Chondrocyte (in vitro differentiated cells): ENCODE measurements around the gene RAB3D. TPM values are rescaled to one million over a fixed set of nuclear protein-coding genes. Genes with fewer than 3 reads are reported as not detected.

ENCODE experiments used
- DNase-seq: peaks from one replicate; pipeline ENCODE4 v3.0.0; 2021; ENCODE audit warnings: mixed read lengths, low spot score
- H3K27ac Mint-ChIP-seq: one replicate; pipeline ENCODE4 v1.8.0; 2021; ENCODE audit warnings: mild to moderate bottlenecking, moderate library complexity, mixed read lengths; ENCODE audit not compliant: unreplicated experiment
- H3K27me3 Mint-ChIP-seq: 2 replicates; pipeline ENCODE4 v1.8.0; 2021; ENCODE audit warnings: low read depth, mixed read lengths
- H3K36me3 Mint-ChIP-seq: 2 replicates; pipeline ENCODE4 v1.8.0; 2021; ENCODE audit warnings: low read depth, mixed read lengths
- H3K4me1 Mint-ChIP-seq: 2 replicates; pipeline ENCODE4 v1.8.0; 2021; ENCODE audit warnings: low read depth, mild to moderate bottlenecking, mixed read lengths
- H3K4me3 Mint-ChIP-seq: one replicate; pipeline ENCODE4 v1.8.0; 2021; ENCODE audit warnings: mild to moderate bottlenecking, moderate library complexity, mixed read lengths; ENCODE audit not compliant: unreplicated experiment
- H3K9me3 Mint-ChIP-seq: 2 replicates; pipeline ENCODE4 v1.8.0; 2021; ENCODE audit warnings: low read depth, mixed read lengths
- CTCF ChIP-seq: fragments of 200-600 bp; sonication (generic); IDR thresholded peaks from 2 replicates; pipeline ENCODE4 v1.5.0; 2021; ENCODE audit warnings: antibody characterized with exemption, mild to moderate bottlenecking, moderate library complexity
- total RNA-seq: library from RNA; stranded (reverse); gene quantifications from 3 replicates; pipeline ENCODE4 v1.2.1, GENCODE V29; 2021

RAB3D gene
- total RNA-seq, 1 donor from 2014 or later = 8.1 TPM

GRCh38 chr19:11279505-11280236, 59.8 kb downstream of the RAB3D start:
- no peak for DNase-seq
- Mint-ChIP-seq H3K4me3 (no peak overlapping the region), H3K36me3 (no peaks in the 10 kb centered on the region), H3K27me3 (peaks cover 2% of the 10 kb centered on the region), H3K9me3 (no peaks in the 10 kb centered on the region), H3K4me1 (peaks cover 13% of the 10 kb centered on the region), H3K27ac (no peak overlapping the region)
- TF ChIP-seq CTCF = no peak

GRCh38 chr19:11278670-11279069, 60.8 kb downstream of the RAB3D start:
- Mint-ChIP-seq H3K4me1 (peaks cover 7% of the 10 kb centered on the region), H3K4me3 (no peak overlapping the region), H3K27ac (no peak overlapping the region), H3K36me3 (no peaks in the 10 kb centered on the region), H3K9me3 (no peaks in the 10 kb centered on the region), H3K27me3 (peaks cover 2% of the 10 kb centered on the region)
- TF ChIP-seq CTCF = no peak
- DNase-seq = no peak

GRCh38 chr19:11274533-11275086, 64.8 kb downstream of the RAB3D start:
- Mint-ChIP-seq H3K27ac (no peak overlapping the region), H3K9me3 (no peaks in the 10 kb centered on the region), H3K4me1 (peaks cover 4% of the 10 kb centered on the region), H3K36me3 (no peaks in the 10 kb centered on the region), H3K27me3 (peaks cover 2% of the 10 kb centered on the region), H3K4me3 (no peak overlapping the region)
- DNase-seq = no peak
- no peak for TF ChIP-seq CTCF

GRCh38 chr19:11273989-11274388, 65.5 kb downstream of the RAB3D start:
- H3K9me3 Mint-ChIP-seq = no peaks in the 10 kb centered on the region
- no peaks in the 10 kb centered on the region for H3K36me3 Mint-ChIP-seq
- H3K4me3 Mint-ChIP-seq = no peak overlapping the region

GRCh38 chr19:11273296-11273695, 66.2 kb downstream of the RAB3D start:
- no peak overlapping the region for H3K27ac Mint-ChIP-seq
- no peaks in the 10 kb centered on the region for H3K9me3 Mint-ChIP-seq
- H3K4me3 Mint-ChIP-seq = no peak overlapping the region
- H3K27me3 Mint-ChIP-seq = peaks cover 2% of the 10 kb centered on the region
- no peaks in the 10 kb centered on the region for H3K36me3 Mint-ChIP-seq
- peaks cover 13% of the 10 kb centered on the region for H3K4me1 Mint-ChIP-seq
- TF ChIP-seq CTCF = no peak
- DNase-seq = no peak

More at GRCh38 chr19:11273989-11274388, 65.5 kb downstream of the RAB3D start:
- Mint-ChIP-seq H3K27ac (no peak overlapping the region), H3K27me3 (peaks cover 2% of the 10 kb centered on the region), H3K4me1 (peaks cover 10% of the 10 kb centered on the region)
- no peak for DNase-seq
- no peak for TF ChIP-seq CTCF

Other genes with a start within 250 kb of the RAB3D start
- 8.3 to 22.9 TPM (median 8.4 TPM) in 3 replicates for gene SPC24, start 183.9 kb downstream of the RAB3D start, total RNA-seq
- gene KANK2, start 142.1 kb downstream of the RAB3D start, total RNA-seq = 238 to 345 TPM (median 243 TPM) in 3 replicates
- gene ANGPTL8, start 100.0 kb downstream of the RAB3D start, total RNA-seq = not detected in 3 replicates
- 40.7 to 46.0 TPM (median 44.4 TPM) in 3 replicates for gene DOCK6, start 77.1 kb downstream of the RAB3D start, total RNA-seq
- gene TSPAN16, start 43.5 kb downstream of the RAB3D start, total RNA-seq = not detected in 3 replicates
- 35.4 to 49.4 TPM (median 39.2 TPM) in 3 replicates for gene TMEM205, start 6.6 kb upstream of the RAB3D start, total RNA-seq
- gene CCDC159, start 6.9 kb upstream of the RAB3D start, total RNA-seq = 19.8 to 22.4 TPM (median 20.5 TPM) in 3 replicates
- gene PLPPR2, start 15.8 kb upstream of the RAB3D start, total RNA-seq = 67.6 to 74.7 TPM (median 72.3 TPM) in 3 replicates
- 1.1 to 1.5 TPM (median 1.4 TPM) in 3 replicates for gene SWSAP1, start 35.0 kb upstream of the RAB3D start, total RNA-seq
- gene EPOR, start 44.7 kb upstream of the RAB3D start, total RNA-seq = 1.4 to 2.8 TPM (median 2.6 TPM) in 3 replicates
- 0.70 to 0.97 TPM in 2 of 3 replicates, not detected in the other for gene RGL3, start 79.7 kb upstream of the RAB3D start, total RNA-seq
- 0.15 to 0.68 TPM (median 0.31 TPM) in 3 replicates for gene ODAD3, start 95.5 kb upstream of the RAB3D start, total RNA-seq
- 309 to 330 TPM (median 318 TPM) in 3 replicates for gene PRKCSH, start 96.0 kb upstream of the RAB3D start, total RNA-seq
- gene ELAVL3, start 141.4 kb upstream of the RAB3D start, total RNA-seq = 0.07 TPM in 1 of 3 replicates, not detected in the others
- 6.8 to 8.6 TPM (median 8.2 TPM) in 3 replicates for gene ZNF653, start 166.2 kb upstream of the RAB3D start, total RNA-seq
- gene ECSIT, start 189.5 kb upstream of the RAB3D start, total RNA-seq = 20.3 to 27.9 TPM (median 20.5 TPM) in 3 replicates
- gene CNN1, start 199.2 kb upstream of the RAB3D start, total RNA-seq = 20.1 to 213 TPM (median 199 TPM) in 3 replicates
- 36.2 to 43.8 TPM (median 37.7 TPM) in 3 replicates for gene ELOF1, start 219.6 kb upstream of the RAB3D start, total RNA-seq
- 0.45 TPM in 1 of 3 replicates, not detected in the others for gene ACP5, start 238.0 kb upstream of the RAB3D start, total RNA-seq